Common myeloid progenitor, CD34-positive (primary cell): ENCODE results near the gene TTC23.

ENCODE experiments used
- CTCF ChIA-PET: fragments of 350-600 bp; sonication (Branson Sonifier 250); formaldehyde crosslinking; loops from one replicate; lab custom pipeline; 2021; ENCODE audit warnings: antibody characterized with exemption; lab: Charles Lee
- POLR2A ChIA-PET: fragments of 350-600 bp; sonication (Branson Sonifier 250); formaldehyde crosslinking; loops from one replicate; lab custom pipeline; 2021; ENCODE audit warnings: antibody characterized with exemption; lab: Charles Lee
- DNase-seq, 3 donors: peaks; one replicate each; pipeline versions ENCODE4 v3.0.0 to v3.0.0-alpha.2; 2013
- H3K27ac ChIP-seq, 2 experiments: 1 replicate in 1 of 2; 2 replicates in 1 of 2; pipeline ENCODE4 v1.7.0; 2013; ENCODE audit warnings: inconsistent platforms in 2 of 2, low read length in 2 of 2, mild to moderate bottlenecking in 2 of 2, low read depth in 1 of 2, moderate library complexity in 1 of 2; ENCODE audit not compliant: severe bottlenecking in 2 of 2, insufficient read depth in 1 of 2, poor library complexity in 1 of 2
- H3K27me3 ChIP-seq, 5 experiments: replicated peaks in 2 of 5; 1 replicate in 3 of 5; 2 replicates in 2 of 5; pipeline versions ENCODE4 v1.6.1 to v1.7.0; 2013; ENCODE audit warnings: low read length in 4 of 5, mild to moderate bottlenecking in 2 of 5, moderate library complexity in 2 of 5, inconsistent platforms in 1 of 5; ENCODE audit not compliant: insufficient read depth in 5 of 5, control insufficient read depth in 4 of 5
- H3K36me3 ChIP-seq, 4 experiments: 1 replicate in 2 of 4; 2 replicates in 2 of 4; pipeline versions ENCODE4 v1.6.1 to v1.7.0; 2013; ENCODE audit warnings: low read length in 3 of 4, control low read depth in 1 of 4, mild to moderate bottlenecking in 1 of 4; ENCODE audit not compliant: control insufficient read depth in 4 of 4, insufficient read depth in 4 of 4
- H3K4me1 ChIP-seq, 4 experiments: 1 replicate in 3 of 4; 2 replicates in 1 of 4; pipeline versions ENCODE4 v1.6.1 to v1.7.1; 2013; ENCODE audit warnings: low read length in 3 of 4, mild to moderate bottlenecking in 3 of 4, control low read depth in 1 of 4, inconsistent platforms in 1 of 4, moderate library complexity in 1 of 4; ENCODE audit not compliant: control insufficient read depth in 4 of 4, insufficient read depth in 4 of 4; ENCODE audit errors: control extremely low read depth in 1 of 4
- H3K4me3 ChIP-seq, 7 experiments: 1 replicate in 4 of 7; 2 replicates in 3 of 7; pipeline versions ENCODE4 v1.5.1 to v1.7.0; 2013; ENCODE audit warnings: mild to moderate bottlenecking in 7 of 7, low read length in 6 of 7, moderate library complexity in 6 of 7, inconsistent platforms in 2 of 7, low read depth in 2 of 7, control low read depth in 1 of 7; ENCODE audit not compliant: insufficient read depth in 4 of 7, control insufficient read depth in 1 of 7; ENCODE audit errors: extremely low read depth in 1 of 7
- H3K9me3 ChIP-seq, 5 experiments: 1 replicate in 4 of 5; 2 replicates in 1 of 5; pipeline versions ENCODE4 v1.6.1 to v1.7.1; 2013; ENCODE audit warnings: low read length in 4 of 5, mild to moderate bottlenecking in 2 of 5, inconsistent platforms in 1 of 5, low read depth in 1 of 5, moderate library complexity in 1 of 5; ENCODE audit not compliant: control insufficient read depth in 4 of 5, insufficient read depth in 2 of 5; ENCODE audit errors: control extremely low read depth in 1 of 5
- WGBS: methylation state at CpG from one replicate; pipeline ENCODE4 v1.1.5; 2013; ENCODE audit not compliant: insufficient coverage; 5-methylcytosine and 5-hydroxymethylcytosine counted together

The TTC23 gene

GRCh38 chr15:99167640-99168039 lies 81.7 kb downstream of the TTC23 start:
- ChIA-PET CTCF (interaction anchor here (1.4 kb wide), 1 partner anchor 29 kb away, joined by 3 read pairs; no protein-coding TSS in a partner anchor), POLR2A (no interaction called here)
- DNase-seq: peak in 1 of 3 donors; percentile 3
- Histone ChIP-seq H3K4me3 (no peak overlapping the region), H3K27ac (no peak overlapping the region), H3K27me3 (no peaks in the 10 kb centered on the region), H3K4me1 (peaks cover 0 to 4% (median 0%) of the 10 kb centered on the region in 4 experiments), H3K36me3 (peaks cover 0 to 12% (median under 1%) of the 10 kb centered on the region in 4 experiments), H3K9me3 (no peaks in the 10 kb centered on the region)
- 95% methylated on average over 6 of the region's 6 CpGs for WGBS

GRCh38 chr15:99167201-99167600 lies 82.2 kb downstream of the TTC23 start:
- POLR2A ChIA-PET: no interaction called here
- H3K36me3 ChIP-seq: peaks cover 0 to 12% (median under 1%) of the 10 kb centered on the region in 4 experiments
- no peaks in the 10 kb centered on the region for H3K9me3 ChIP-seq
- H3K27me3 ChIP-seq: no peaks in the 10 kb centered on the region
- H3K27ac ChIP-seq: no peak overlapping the region
- CTCF ChIA-PET: interaction anchor here (1.4 kb wide), 1 partner anchor 29 kb away, joined by 3 read pairs; no protein-coding TSS in a partner anchor
- WGBS: 95% methylated on average over 3 of the region's 5 CpGs
- DNase-seq: no peak
- peaks cover 0 to 4% (median 0%) of the 10 kb centered on the region in 4 experiments for H3K4me1 ChIP-seq
- no peak overlapping the region for H3K4me3 ChIP-seq

DNA sequence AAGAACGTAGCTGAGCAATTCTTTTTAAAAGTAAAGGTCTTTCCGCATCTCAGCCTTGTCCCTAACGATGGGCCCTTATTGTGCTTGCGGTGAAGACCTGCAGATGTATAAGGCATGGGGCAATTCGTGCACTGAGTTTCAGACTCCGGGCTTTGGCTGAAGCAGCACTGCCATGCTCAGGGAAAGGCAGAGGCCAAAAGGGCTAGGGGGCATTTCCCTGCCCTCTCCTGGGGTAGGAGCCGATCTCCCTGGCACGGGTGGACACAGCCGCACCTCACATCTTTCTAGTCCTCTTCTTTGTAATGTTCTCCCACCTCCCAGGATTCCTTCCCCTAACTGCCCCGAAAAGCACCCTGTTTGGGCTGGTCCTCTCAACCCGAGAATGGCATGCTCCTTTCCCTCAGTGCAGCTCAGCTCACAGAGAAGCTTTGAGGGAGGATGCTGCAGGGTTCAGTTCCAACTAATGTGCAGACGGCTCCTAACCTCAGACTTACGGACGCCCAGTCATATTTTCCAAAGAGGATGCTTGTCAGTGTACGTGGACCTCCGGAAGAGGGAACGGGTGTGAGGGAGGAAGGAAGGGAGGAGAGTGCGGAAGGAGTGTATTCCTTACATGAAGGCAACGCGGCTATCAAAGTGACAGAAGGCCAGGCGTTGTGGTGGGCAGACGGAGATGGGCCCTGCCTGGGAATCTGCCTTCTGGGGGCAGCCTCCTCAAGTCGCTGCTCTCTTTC lies 83.3 kb downstream of the TTC23 start:
- POLR2A ChIA-PET: no interaction called here
- no peak overlapping the region for H3K27ac ChIP-seq
- CTCF ChIA-PET: interaction anchor here (0.6 kb wide), 1 partner anchor 21 kb away, joined by 3 read pairs; no protein-coding TSS in a partner anchor
- H3K4me1 ChIP-seq: peaks cover 0 to 4% (median 0%) of the 10 kb centered on the region in 4 experiments
- no peaks in the 10 kb centered on the region for H3K27me3 ChIP-seq
- H3K9me3 ChIP-seq: no peaks in the 10 kb centered on the region
- no peak overlapping the region for H3K4me3 ChIP-seq
- H3K36me3 ChIP-seq: peaks cover 0 to 12% (median under 1%) of the 10 kb centered on the region in 4 experiments
- DNase-seq: no peak
- 91% methylated on average over 23 of the region's 23 CpGs for WGBS

DNA sequence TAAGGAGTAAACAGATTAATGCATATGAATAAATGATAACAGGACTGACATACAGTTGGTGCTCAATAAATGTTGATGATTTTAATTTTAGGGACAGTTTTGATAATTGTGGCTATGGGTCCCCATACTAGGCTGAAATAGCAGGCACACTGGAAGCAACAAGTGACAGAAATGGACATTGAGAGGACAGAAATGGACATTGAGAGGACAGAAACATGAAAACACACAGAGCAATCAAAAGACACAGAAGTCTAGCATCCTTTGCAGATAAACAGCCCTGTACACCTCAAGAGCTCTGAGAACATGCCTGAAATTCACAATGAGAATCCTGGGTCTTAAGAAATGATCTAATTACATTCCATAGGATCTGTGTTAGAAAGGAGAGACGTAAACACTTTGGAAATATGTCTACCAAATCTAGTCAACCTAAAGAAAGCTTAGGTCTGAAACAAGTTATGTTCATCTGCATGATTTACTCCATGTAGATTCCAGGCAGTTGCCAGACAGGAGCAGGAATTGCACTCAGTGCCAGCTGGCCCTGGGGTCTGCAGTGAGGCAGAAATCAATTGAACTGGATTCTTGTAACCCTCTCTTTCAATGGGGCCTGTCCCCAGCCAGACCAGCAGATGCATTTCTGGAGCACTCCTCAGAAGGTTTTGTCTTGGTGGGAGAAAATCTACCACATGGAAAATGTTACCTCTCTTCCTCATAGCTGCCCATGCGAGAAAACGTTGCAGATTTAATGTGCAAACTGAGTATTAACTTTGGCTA lies 84.2 kb downstream of the TTC23 start:
- POLR2A ChIA-PET: no interaction called here
- no peaks in the 10 kb centered on the region for H3K27me3 ChIP-seq
- H3K4me1 ChIP-seq: peaks cover 0 to 4% (median 0%) of the 10 kb centered on the region in 4 experiments
- CTCF ChIA-PET: no interaction called here
- no peak overlapping the region for H3K27ac ChIP-seq
- 93% methylated on average over 2 of the region's 3 CpGs for WGBS
- no peak overlapping the region for H3K4me3 ChIP-seq
- DNase-seq: no peak
- H3K9me3 ChIP-seq: no peaks in the 10 kb centered on the region
- H3K36me3 ChIP-seq: peaks cover 0 to 4% (median 0%) of the 10 kb centered on the region in 4 experiments

DNA sequence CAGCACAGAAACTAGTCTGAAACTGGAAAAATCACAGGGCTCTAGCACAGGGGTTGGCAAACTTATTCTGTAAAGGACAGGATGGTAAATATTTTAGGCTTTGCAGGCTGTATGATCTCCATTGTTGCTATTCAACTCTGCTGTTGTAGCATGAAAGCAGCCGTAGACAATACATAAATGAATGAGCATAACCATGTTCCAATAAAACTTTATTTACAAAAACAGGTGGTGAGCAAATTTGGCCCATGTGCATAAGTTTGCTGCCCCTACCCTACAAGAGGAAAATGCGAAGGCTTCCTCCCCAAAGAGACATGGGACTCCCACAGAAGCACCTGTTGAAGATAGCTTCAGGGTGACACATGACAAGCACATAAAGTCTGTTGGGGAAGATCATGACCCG lies 85.3 kb downstream of the TTC23 start:
- no peak for DNase-seq
- H3K36me3 ChIP-seq: peaks cover 0 to 4% (median 0%) of the 10 kb centered on the region in 4 experiments
- CTCF ChIA-PET: no interaction called here
- POLR2A ChIA-PET: no interaction called here
- 93% methylated on average over 2 of the region's 3 CpGs for WGBS
- no peaks in the 10 kb centered on the region for H3K9me3 ChIP-seq
- no peaks in the 10 kb centered on the region for H3K27me3 ChIP-seq
- H3K27ac ChIP-seq: no peak overlapping the region
- no peak overlapping the region for H3K4me3 ChIP-seq
- peaks cover 0 to 4% (median 0%) of the 10 kb centered on the region in 4 experiments for H3K4me1 ChIP-seq

- 93% methylated on average over 3 of the region's 4 CpGs for WGBS
- POLR2A ChIA-PET: interaction anchor here (0.7 kb wide), 1 partner anchor 34 kb away, joined by 5 read pairs; no protein-coding TSS in a partner anchor
- H3K9me3 ChIP-seq: no peaks in the 10 kb centered on the region
- no peak overlapping the region for H3K27ac ChIP-seq
- no peak for DNase-seq
- peaks cover 0 to 4% (median 3%) of the 10 kb centered on the region in 4 experiments for H3K36me3 ChIP-seq
- H3K4me3 ChIP-seq: no peak overlapping the region
- CTCF ChIA-PET: no interaction called here
- no peaks in the 10 kb centered on the region for H3K4me1 ChIP-seq
- no peaks in the 10 kb centered on the region for H3K27me3 ChIP-seq
Measured at GRCh38 chr15:99163271-99164062, 85.9 kb downstream of the TTC23 start.
